ENCODE measurements around the gene CST11.

CST11 gene

DNA sequence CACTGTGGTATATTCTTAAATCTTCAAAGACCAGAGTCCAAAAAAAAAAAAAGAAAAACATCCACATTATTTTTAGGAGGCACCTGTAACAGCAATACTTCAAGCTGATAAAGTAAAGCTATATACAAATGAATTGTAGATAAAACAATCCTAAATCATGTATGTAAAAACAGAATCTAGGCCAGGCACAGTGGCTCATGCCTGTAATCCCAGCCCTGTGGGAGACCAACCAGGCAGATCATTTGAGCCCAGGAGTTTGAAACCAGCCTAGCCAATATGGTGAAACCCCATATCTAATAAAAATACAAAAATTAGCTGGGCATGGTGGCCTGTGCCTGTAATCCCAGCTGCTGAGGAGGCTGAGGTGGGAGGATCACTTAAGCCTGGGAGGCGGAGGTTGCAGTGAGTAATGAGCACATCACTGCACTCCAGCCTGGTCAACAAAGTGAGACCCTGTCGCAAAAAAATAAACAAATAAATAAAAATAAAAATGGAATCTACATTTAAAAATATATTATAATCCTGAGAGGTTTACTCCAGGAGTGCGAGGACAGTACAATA is 38.7 kb downstream of the CST11 start:
- Histone ChIP-seq H3K27me3 (ENCODE audit: insufficient read depth, poor library complexity, severe bottlenecking) (no peaks in the 10 kb centered on the region), H3K27ac (ENCODE audit: poor library complexity, severe bottlenecking) (no peak overlapping the region), H3K4me1 (ENCODE audit: insufficient read depth, poor library complexity, severe bottlenecking) (peaks cover 4% of the 10 kb centered on the region), H3K9me3 (ENCODE audit: severe bottlenecking) (no peaks in the 10 kb centered on the region), H3K36me3 (ENCODE audit: low read depth) (no peaks in the 10 kb centered on the region), H3K4me3 (ENCODE audit: severe bottlenecking) (no peak overlapping the region)
- DNase-seq (ENCODE audit: low spot score) (no peak), ATAC-seq (ENCODE audit: low read depth) (no peak)
- TF ChIP-seq, protein P1, sequence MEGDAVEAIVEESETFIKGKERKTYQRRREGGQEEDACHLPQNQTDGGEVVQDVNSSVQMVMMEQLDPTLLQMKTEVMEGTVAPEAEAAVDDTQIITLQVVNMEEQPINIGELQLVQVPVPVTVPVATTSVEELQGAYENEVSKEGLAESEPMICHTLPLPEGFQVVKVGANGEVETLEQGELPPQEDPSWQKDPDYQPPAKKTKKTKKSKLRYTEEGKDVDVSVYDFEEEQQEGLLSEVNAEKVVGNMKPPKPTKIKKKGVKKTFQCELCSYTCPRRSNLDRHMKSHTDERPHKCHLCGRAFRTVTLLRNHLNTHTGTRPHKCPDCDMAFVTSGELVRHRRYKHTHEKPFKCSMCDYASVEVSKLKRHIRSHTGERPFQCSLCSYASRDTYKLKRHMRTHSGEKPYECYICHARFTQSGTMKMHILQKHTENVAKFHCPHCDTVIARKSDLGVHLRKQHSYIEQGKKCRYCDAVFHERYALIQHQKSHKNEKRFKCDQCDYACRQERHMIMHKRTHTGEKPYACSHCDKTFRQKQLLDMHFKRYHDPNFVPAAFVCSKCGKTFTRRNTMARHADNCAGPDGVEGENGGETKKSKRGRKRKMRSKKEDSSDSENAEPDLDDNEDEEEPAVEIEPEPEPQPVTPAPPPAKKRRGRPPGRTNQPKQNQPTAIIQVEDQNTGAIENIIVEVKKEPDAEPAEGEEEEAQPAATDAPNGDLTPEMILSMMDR (IDR thresholded peaks at IDR 0.05; ENCODE audit: poor library complexity, severe bottlenecking): no peak

DNA sequence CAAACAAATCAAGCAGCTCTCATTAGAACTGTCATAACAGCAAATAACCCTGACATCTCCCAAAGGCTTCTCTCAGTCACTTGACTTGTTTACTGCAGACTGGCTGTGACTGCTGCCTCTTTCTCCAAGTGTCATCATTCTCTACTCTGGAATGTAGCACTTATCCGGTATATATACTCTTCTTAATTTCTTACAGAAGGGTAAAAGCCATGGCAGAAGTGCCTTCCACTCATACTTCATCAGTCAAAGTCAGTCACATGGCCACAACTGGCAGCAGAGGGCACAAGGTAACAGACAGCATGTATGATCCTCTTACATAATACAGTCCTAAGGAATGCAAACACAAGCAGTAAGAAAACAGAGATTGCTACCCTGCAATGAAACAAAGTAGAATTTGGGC is 40.6 kb downstream of the CST11 start:
- Histone ChIP-seq H3K36me3 (ENCODE audit: low read depth) (no peaks in the 10 kb centered on the region), H3K4me3 (ENCODE audit: severe bottlenecking) (no peak overlapping the region), H3K27ac (ENCODE audit: poor library complexity, severe bottlenecking) (no peak overlapping the region), H3K27me3 (ENCODE audit: insufficient read depth, poor library complexity, severe bottlenecking) (no peaks in the 10 kb centered on the region), H3K4me1 (ENCODE audit: insufficient read depth, poor library complexity, severe bottlenecking) (peaks cover 4% of the 10 kb centered on the region), H3K9me3 (ENCODE audit: severe bottlenecking) (no peaks in the 10 kb centered on the region)
- TF ChIP-seq, protein P1 (IDR thresholded peaks at IDR 0.05; ENCODE audit: poor library complexity, severe bottlenecking): no peak
- DNase-seq (ENCODE audit: low spot score) (no peak), ATAC-seq (ENCODE audit: low read depth) (peak; percentile 50; the same call in 2 of the 3 replicates)

DNA sequence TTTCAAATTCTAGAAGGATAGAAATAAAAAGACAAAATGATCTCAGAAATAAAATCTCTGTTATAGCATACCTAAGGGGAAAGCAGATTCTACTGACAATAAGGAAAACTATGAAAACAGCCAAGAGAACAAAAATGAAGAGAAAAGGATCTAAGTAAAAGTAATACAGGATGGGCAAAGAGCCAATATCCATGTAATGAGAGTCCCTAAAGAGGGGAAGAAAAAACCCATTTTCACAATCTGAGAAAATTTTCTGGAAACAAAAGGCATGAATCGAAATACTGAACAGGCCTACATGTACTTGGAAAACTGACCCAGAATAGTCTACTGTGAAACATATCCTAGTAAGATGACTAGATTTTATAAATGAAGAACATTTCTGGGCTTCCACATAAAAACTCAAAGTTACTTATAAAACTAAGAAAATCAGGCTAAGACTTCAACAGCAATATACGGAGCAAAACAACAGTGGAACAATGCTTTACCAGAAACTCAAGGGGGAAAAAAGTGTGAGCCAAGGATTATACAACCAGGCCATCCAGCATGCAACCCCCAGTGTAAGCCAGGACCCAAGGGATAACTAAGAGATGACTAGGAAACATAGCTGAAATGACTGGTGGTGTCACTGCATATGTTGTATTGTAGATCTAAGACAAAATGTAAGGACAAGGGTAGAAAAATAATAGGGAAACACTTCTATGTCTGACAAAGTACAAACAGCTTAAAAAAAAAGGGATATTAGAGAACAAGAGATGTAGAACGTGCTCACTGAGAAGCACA is 41.6 kb downstream of the CST11 start:
- Histone ChIP-seq H3K4me1 (ENCODE audit: insufficient read depth, poor library complexity, severe bottlenecking) (no peaks in the 10 kb centered on the region), H3K9me3 (ENCODE audit: severe bottlenecking) (no peaks in the 10 kb centered on the region), H3K27ac (ENCODE audit: poor library complexity, severe bottlenecking) (no peak overlapping the region), H3K36me3 (ENCODE audit: low read depth) (no peaks in the 10 kb centered on the region), H3K27me3 (ENCODE audit: insufficient read depth, poor library complexity, severe bottlenecking) (no peaks in the 10 kb centered on the region), H3K4me3 (ENCODE audit: severe bottlenecking) (no peak overlapping the region)
- ATAC-seq (ENCODE audit: low read depth) (no peak), DNase-seq (ENCODE audit: low spot score) (no peak)
- TF ChIP-seq, protein P1 (IDR thresholded peaks at IDR 0.05; ENCODE audit: poor library complexity, severe bottlenecking): no peak

DNA sequence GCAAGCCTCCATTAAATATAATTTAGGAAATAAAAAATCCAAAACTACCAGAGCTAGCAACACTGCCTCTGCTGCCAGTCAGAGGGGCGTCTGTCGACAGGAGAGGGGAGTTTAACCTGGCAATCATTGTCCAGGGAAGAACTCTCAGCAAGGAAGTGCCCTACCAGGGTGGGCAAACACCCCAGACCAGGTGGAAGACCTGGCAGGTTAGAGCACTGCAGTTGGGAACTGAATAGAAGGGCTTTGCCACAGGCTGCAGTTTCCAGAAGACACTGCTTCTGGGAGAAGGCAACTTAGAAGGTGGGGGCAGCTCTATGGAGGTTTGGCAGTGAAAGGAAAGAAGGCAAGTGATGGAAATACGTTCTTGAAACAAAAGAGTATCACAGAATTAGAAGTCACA is 42.9 kb downstream of the CST11 start:
- TF ChIP-seq, protein P1 (IDR thresholded peaks at IDR 0.05; ENCODE audit: poor library complexity, severe bottlenecking): no peak
- no peaks in the 10 kb centered on the region for H3K4me1 ChIP-seq (ENCODE audit: insufficient read depth, poor library complexity, severe bottlenecking)
- no peaks in the 10 kb centered on the region for H3K9me3 ChIP-seq (ENCODE audit: severe bottlenecking)
- DNase-seq (ENCODE audit: low spot score) (no peak), ATAC-seq (ENCODE audit: low read depth) (no peak)
- no peak overlapping the region for H3K4me3 ChIP-seq (ENCODE audit: severe bottlenecking)
- no peaks in the 10 kb centered on the region for H3K36me3 ChIP-seq (ENCODE audit: low read depth)
- H3K27ac ChIP-seq (ENCODE audit: poor library complexity, severe bottlenecking): no peak overlapping the region
- H3K27me3 ChIP-seq (ENCODE audit: insufficient read depth, poor library complexity, severe bottlenecking): no peaks in the 10 kb centered on the region

DNA sequence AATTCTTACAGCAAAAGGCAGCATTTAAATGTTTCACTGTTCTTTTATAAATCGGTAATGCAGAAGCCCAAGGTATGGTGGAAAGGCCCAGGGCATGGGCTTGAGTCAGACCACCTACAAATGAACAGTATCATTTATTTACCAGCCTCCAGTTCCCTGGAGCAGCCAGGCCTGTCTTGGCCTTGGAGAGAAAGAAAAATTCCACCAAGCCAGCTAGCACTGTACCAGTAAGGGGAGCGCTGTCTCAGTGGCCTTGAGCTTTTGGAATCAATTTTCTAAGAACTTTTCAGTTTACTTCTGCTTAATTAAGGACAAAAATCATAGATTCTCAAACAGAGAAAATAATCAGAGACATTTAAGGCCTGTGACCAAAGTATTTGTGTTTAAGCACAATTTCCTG is 43.7 kb downstream of the CST11 start:
- H3K36me3 ChIP-seq (ENCODE audit: low read depth): no peaks in the 10 kb centered on the region
- DNase-seq (ENCODE audit: low spot score): no peak
- TF ChIP-seq, protein P1 (IDR thresholded peaks at IDR 0.05; ENCODE audit: poor library complexity, severe bottlenecking): no peak
- no peaks in the 10 kb centered on the region for H3K27me3 ChIP-seq (ENCODE audit: insufficient read depth, poor library complexity, severe bottlenecking)
- ATAC-seq (ENCODE audit: low read depth): no peak
- H3K27ac ChIP-seq (ENCODE audit: poor library complexity, severe bottlenecking): no peak overlapping the region
- H3K4me3 ChIP-seq (ENCODE audit: severe bottlenecking): no peak overlapping the region
- H3K4me1 ChIP-seq (ENCODE audit: insufficient read depth, poor library complexity, severe bottlenecking): peaks cover 3% of the 10 kb centered on the region
- H3K9me3 ChIP-seq (ENCODE audit: severe bottlenecking): no peaks in the 10 kb centered on the region
